ENCODE measurements around the gene ACAA2. TPM values are rescaled to one million over a fixed set of nuclear protein-coding genes. Genes with fewer than 3 reads are reported as not detected.

ACAA2 gene
- total and polyA plus RNA-seq, 8 donors: 23.3 to 122 (median 36.0) TPM

DNA sequence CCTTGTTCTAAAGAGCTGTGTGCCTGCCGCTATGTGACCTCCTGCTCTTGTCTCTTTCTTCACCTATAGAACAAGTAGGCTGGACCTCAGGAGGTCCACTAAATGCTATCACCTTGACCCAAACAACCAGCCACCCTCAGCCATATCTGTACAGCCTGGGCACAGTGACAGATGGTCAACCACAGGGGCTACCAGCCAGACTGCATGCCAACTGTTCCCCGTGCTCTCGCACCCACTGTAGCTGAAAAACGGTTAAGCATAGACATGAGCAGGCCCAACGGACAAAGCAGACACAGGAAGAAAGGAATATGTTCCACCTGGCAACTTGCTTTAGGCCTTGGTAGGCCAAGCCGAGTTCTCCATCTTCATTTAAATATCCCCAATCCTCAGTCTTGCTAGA, 43.2 kb upstream of the ACAA2 start:
- Histone ChIP-seq H3K4me3 (no peak overlapping the region), H3K36me3 (no peaks in the 10 kb centered on the region), H3K4me1 (peaks cover 0 to 23% (median 15%) of the 10 kb centered on the region in 4 donors), H3K9me3 (no peaks in the 10 kb centered on the region), H3K27me3 (no peaks in the 10 kb centered on the region), H3K27ac (no peak overlapping the region)
- TF ChIP-seq POLR2AphosphoS5 (IDR thresholded peaks at IDR 0.05): no peak
- TF ChIP-seq, protein P1, sequence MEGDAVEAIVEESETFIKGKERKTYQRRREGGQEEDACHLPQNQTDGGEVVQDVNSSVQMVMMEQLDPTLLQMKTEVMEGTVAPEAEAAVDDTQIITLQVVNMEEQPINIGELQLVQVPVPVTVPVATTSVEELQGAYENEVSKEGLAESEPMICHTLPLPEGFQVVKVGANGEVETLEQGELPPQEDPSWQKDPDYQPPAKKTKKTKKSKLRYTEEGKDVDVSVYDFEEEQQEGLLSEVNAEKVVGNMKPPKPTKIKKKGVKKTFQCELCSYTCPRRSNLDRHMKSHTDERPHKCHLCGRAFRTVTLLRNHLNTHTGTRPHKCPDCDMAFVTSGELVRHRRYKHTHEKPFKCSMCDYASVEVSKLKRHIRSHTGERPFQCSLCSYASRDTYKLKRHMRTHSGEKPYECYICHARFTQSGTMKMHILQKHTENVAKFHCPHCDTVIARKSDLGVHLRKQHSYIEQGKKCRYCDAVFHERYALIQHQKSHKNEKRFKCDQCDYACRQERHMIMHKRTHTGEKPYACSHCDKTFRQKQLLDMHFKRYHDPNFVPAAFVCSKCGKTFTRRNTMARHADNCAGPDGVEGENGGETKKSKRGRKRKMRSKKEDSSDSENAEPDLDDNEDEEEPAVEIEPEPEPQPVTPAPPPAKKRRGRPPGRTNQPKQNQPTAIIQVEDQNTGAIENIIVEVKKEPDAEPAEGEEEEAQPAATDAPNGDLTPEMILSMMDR (IDR thresholded peaks at IDR 0.05): no peak
- TF ChIP-seq POLR2A (IDR thresholded peaks at IDR 0.05): no peak
- TF ChIP-seq EP300 (IDR thresholded peaks at IDR 0.05): no peak
- no peak for DNase-seq
- 84 to 96% (median 93%) methylated on average over 6 of the region's 6 CpGs for WGBS, 5 donors
- intact Hi-C loops (cut with DNase I; ENCODE audit: low total_unique reads): no loop called here

- intact Hi-C loops (cut with DNase I; ENCODE audit: low total_unique reads): no loop called here
- TF ChIP-seq POLR2A (IDR thresholded peaks at IDR 0.05) (no peak), POLR2AphosphoS5 (IDR thresholded peaks at IDR 0.05) (no peak), EP300 (IDR thresholded peaks at IDR 0.05) (no peak)
- TF ChIP-seq, protein P1 (IDR thresholded peaks at IDR 0.05): no peak
Observed at GRCh38 chr18:49855711-49856415, 42.5 kb upstream of the ACAA2 start.

GRCh38 chr18:49854681-49855080, 41.3 kb upstream of the ACAA2 start:
- Histone ChIP-seq H3K9me3 (no peaks in the 10 kb centered on the region), H3K36me3 (no peaks in the 10 kb centered on the region), H3K4me3 (no peak overlapping the region), H3K4me1 (peaks cover 0 to 18% (median 13%) of the 10 kb centered on the region in 4 donors), H3K27ac (no peak overlapping the region), H3K27me3 (peaks cover 0 to 11% (median 0%) of the 10 kb centered on the region in 3 donors)
- TF ChIP-seq, protein P1 (IDR thresholded peaks at IDR 0.05): no peak
- no peak for TF ChIP-seq EP300 (IDR thresholded peaks at IDR 0.05)
- no peak for TF ChIP-seq POLR2AphosphoS5 (IDR thresholded peaks at IDR 0.05)
- no peak for TF ChIP-seq POLR2A (IDR thresholded peaks at IDR 0.05)
- WGBS, 5 donors: 87 to 97% (median 95%) methylated on average over 3 of the region's 3 CpGs
- intact Hi-C loops (cut with DNase I; ENCODE audit: low total_unique reads): no loop called here
- no peak for DNase-seq

More at GRCh38 chr18:49855711-49856415, 42.5 kb upstream of the ACAA2 start:
- DNase-seq: no peak
- WGBS, 5 donors: 86 to 100% (median 96%) methylated on average over 7 of the region's 7 CpGs
- H3K4me1 ChIP-seq: peaks cover 0 to 23% (median 15%) of the 10 kb centered on the region in 4 donors
- H3K27me3 ChIP-seq: no peaks in the 10 kb centered on the region
- H3K27ac ChIP-seq: no peak overlapping the region
- H3K4me3 ChIP-seq: no peak overlapping the region
- no peaks in the 10 kb centered on the region for H3K9me3 ChIP-seq
- H3K36me3 ChIP-seq: no peaks in the 10 kb centered on the region

GRCh38 chr18:49853436-49853835, 40.1 kb upstream of the ACAA2 start:
- Histone ChIP-seq H3K27ac (no peak overlapping the region), H3K4me1 (peaks cover 0 to 18% (median 9%) of the 10 kb centered on the region in 4 donors), H3K4me3 (no peak overlapping the region), H3K9me3 (no peaks in the 10 kb centered on the region), H3K36me3 (no peaks in the 10 kb centered on the region), H3K27me3 (peaks cover 0 to 22% (median 0%) of the 10 kb centered on the region in 3 donors)
- intact Hi-C loops (cut with DNase I; ENCODE audit: low total_unique reads): no loop called here
- 90 to 96% (median 94%) methylated on average over 7 to 8 of the region's 8 CpGs for WGBS, 5 donors
- TF ChIP-seq, protein P1 (IDR thresholded peaks at IDR 0.05): no peak
- TF ChIP-seq POLR2AphosphoS5 (IDR thresholded peaks at IDR 0.05) (no peak), EP300 (IDR thresholded peaks at IDR 0.05) (no peak), POLR2A (IDR thresholded peaks at IDR 0.05) (no peak)
- no peak for DNase-seq
